Vagina (tissue), 2 donors: ENCODE data around the gene MTHFD1L.

Experiments
- POLR2AphosphoS5 ChIP-seq, 2 donors: sonication (generic); formaldehyde crosslinking; IDR thresholded peaks; one replicate each; pipeline ENCODE4 v1.9.0; 2017; ENCODE audit warnings: antibody characterized with exemption in 2 of 2, mild to moderate bottlenecking in 2 of 2, low read depth in 1 of 2; ENCODE audit not compliant: insufficient read depth in 1 of 2
- TF ChIP-seq, protein P1 (sequence below), 3 experiments: fragments of 450-650 bp in 2 of 3; fragments of 200-600 bp in 1 of 3; sonication (generic) in 1 of 3; IDR thresholded peaks; one replicate each; pipeline ENCODE4 v1.5.1; 2017 to 2019; ENCODE audit warnings: antibody characterized with exemption in 3 of 3, mild to moderate bottlenecking in 2 of 3, moderate library complexity in 2 of 3

DNA sequence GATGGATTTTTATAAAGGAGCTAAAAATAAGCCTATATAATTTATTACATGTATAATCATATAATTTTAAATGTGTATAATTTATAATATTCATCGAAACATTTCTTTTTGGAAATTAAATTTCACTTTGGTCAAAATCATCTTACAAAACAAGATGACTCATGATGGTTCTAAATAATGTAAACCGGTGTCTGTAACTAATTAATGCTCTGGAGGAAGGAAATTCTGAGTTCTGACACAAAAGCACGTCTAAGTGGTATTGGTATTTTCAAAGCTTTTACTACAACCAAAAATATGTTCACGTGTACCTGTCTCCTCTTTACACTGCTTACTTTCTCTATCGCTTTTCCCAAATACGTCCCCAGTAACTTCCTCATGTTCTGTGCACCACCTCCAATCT, 134.1 kb downstream of the MTHFD1L start:
- TF ChIP-seq, protein P1, sequence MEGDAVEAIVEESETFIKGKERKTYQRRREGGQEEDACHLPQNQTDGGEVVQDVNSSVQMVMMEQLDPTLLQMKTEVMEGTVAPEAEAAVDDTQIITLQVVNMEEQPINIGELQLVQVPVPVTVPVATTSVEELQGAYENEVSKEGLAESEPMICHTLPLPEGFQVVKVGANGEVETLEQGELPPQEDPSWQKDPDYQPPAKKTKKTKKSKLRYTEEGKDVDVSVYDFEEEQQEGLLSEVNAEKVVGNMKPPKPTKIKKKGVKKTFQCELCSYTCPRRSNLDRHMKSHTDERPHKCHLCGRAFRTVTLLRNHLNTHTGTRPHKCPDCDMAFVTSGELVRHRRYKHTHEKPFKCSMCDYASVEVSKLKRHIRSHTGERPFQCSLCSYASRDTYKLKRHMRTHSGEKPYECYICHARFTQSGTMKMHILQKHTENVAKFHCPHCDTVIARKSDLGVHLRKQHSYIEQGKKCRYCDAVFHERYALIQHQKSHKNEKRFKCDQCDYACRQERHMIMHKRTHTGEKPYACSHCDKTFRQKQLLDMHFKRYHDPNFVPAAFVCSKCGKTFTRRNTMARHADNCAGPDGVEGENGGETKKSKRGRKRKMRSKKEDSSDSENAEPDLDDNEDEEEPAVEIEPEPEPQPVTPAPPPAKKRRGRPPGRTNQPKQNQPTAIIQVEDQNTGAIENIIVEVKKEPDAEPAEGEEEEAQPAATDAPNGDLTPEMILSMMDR (IDR thresholded peaks at IDR 0.05), result no peak
- TF ChIP-seq POLR2AphosphoS5 (IDR thresholded peaks at IDR 0.05; ENCODE audit: insufficient read depth in 1 of 2, low read depth in 1 of 2), result no peak
